Femur (tissue), 1 donor: ENCODE results near the gene UBXN1.

Experiments used
- DNase-seq: peaks from one replicate; pipeline ENCODE4 v3.0.0-alpha.2; 2017

UBXN1 gene

DNA sequence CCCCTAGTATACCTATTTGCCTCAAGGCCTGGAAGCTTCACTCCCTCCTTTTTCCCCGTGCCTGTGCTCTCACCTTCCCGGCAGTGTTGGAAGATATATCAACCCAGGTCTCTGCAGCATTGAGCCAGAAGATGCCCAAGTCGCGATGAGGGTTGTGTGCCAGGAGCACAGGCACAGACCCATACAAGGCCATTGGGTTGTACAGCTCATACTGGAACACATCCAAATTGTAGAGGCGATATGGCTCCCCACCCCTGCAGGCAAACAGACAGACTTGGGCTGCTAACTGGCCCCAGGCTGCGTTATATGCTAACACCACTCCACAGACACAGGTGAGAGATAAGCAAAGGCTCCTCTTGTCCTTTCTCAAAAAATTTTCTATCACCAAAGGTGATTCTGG lies 46.4 kb downstream of the UBXN1 start:
- no peak for DNase-seq

DNA sequence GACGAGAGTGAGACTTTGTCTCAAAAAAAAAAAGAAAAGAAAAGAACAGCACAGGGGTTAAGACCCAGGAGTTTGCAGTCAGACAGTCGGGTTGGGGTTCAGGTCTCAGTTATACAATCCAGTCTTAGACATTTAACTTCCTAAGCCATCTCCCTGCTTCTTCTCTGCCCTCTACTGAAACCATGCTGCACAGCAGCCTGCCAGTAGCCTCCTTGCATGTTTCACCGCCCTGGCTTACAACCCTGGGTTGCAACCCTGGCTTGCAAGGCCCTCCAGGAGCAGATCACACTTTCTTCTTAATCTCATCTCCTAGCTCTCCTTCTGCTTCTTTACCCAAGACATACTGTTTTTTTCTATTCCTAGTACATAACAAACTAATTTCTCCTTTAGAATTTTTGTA lies 51.2 kb downstream of the UBXN1 start:
- no peak for DNase-seq
